ENCODE results near the gene PCCB. TPM values are rescaled to one million over a fixed set of nuclear protein-coding genes. Genes with fewer than 3 reads are reported as not detected.
"Not testable (repeated sequence)": the region's sequence is repeated elsewhere in the genome, so short reads cannot be mapped to it uniquely, and the experiment has no call there.

Gene PCCB
- 29.2 to 31.2 TPM (median 31.1 TPM) in 3 replicates for total RNA-seq

- peaks cover 12% of the 10 kb centered on the region for H3K4me1 Mint-ChIP-seq
- H3K4me3 Mint-ChIP-seq = peak within 1 kb of the TSS; percentile 86
- H3K27ac Mint-ChIP-seq = peak within 1 kb of the TSS; percentile 98
- no peaks in the 10 kb centered on the region for H3K27me3 Mint-ChIP-seq (ENCODE audit: low read depth)
- H3K36me3 Mint-ChIP-seq = no peaks in the 10 kb centered on the region
- peak; percentile 84 to 93 for DNase-seq (ENCODE audit: low spot score in 2 of 2, unreplicated experiment in 2 of 2)
- no peaks in the 10 kb centered on the region for H3K9me3 Mint-ChIP-seq
- peak; percentile 88 for TF ChIP-seq CTCF (IDR thresholded peaks at IDR 0.05; ENCODE audit: unreplicated experiment)
Measured at GRCh38 chr3:136250059-136250902, at the start of gene PCCB. Gene PCCB, plus strand, starts transcription at chr3:136250340. Its CDS starts 36 bp downstream, at chr3:136250376.

- Mint-ChIP-seq H3K27me3 (ENCODE audit: low read depth) (no peaks in the 10 kb centered on the region), H3K4me1 (peaks cover 15% of the 10 kb centered on the region), H3K27ac (peak overlapping the region; percentile 73), H3K9me3 (no peaks in the 10 kb centered on the region), H3K4me3 (no peak overlapping the region), H3K36me3 (no peaks in the 10 kb centered on the region)
- TF ChIP-seq CTCF (IDR thresholded peaks at IDR 0.05; ENCODE audit: unreplicated experiment) = no peak
- no peak for DNase-seq (ENCODE audit: low spot score in 2 of 2, unreplicated experiment in 2 of 2)
Measured at GRCh38 chr3:136207489-136208115, 42.5 kb upstream of the PCCB start.

DNA sequence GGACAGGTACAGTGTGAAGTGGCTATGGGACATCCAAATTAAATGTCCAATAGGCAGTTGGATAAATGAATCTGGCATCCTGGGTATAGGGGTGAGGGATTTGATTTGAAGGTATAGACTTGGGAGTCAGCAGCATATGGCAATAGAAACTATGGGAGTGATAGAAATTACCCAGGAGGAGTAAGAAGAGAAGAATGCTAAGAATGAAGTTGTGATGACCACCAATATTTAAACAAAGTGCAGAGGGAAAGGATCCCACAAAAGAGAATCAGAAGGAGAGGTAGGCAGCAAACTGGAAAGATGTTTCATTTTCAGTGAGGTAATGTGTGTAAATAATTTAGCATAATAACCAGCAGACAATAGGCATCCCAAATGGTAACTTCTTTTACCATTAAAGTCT lies 40.2 kb upstream of the PCCB start:
- H3K4me1 Mint-ChIP-seq = peaks cover 15% of the 10 kb centered on the region
- H3K4me3 Mint-ChIP-seq = no peak overlapping the region
- H3K9me3 Mint-ChIP-seq = no peaks in the 10 kb centered on the region
- H3K27ac Mint-ChIP-seq = no peak overlapping the region
- no peaks in the 10 kb centered on the region for H3K36me3 Mint-ChIP-seq
- no peak for TF ChIP-seq CTCF (IDR thresholded peaks at IDR 0.05; ENCODE audit: unreplicated experiment)
- no peak for DNase-seq (ENCODE audit: low spot score in 2 of 2, unreplicated experiment in 2 of 2)
- H3K27me3 Mint-ChIP-seq (ENCODE audit: low read depth) = no peaks in the 10 kb centered on the region

GRCh38 chr3:136211547-136211946 lies 38.6 kb upstream of the PCCB start:
- no peaks in the 10 kb centered on the region for H3K9me3 Mint-ChIP-seq
- H3K36me3 Mint-ChIP-seq = no peaks in the 10 kb centered on the region
- no peaks in the 10 kb centered on the region for H3K27me3 Mint-ChIP-seq (ENCODE audit: low read depth)
- no peak overlapping the region for H3K4me3 Mint-ChIP-seq
- no peak overlapping the region for H3K27ac Mint-ChIP-seq
- peaks cover 13% of the 10 kb centered on the region for H3K4me1 Mint-ChIP-seq
- no peak for DNase-seq (ENCODE audit: low spot score in 2 of 2, unreplicated experiment in 2 of 2)
- no peak for TF ChIP-seq CTCF (IDR thresholded peaks at IDR 0.05; ENCODE audit: unreplicated experiment)

DNA sequence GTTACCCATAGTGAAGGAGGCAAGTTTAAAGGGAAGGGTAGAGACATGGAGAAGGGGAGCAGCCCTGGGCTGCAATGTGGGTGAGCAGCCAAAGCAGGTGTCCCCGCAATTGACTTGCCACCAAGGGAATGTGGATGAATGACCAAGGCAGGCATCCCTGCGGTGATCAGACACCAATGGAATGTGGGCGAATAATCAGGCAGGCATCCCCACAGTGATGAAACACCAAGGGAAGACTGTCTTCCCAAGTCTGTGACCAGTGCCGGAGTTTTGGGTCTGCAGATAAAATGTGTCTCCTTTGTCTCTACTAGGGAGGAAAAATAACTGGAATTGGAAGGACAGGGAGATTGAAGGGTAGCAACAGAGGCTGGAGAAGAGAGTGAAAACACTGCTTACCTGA lies 27.4 kb upstream of the PCCB start:
- not testable (repeated sequence) for H3K36me3 Mint-ChIP-seq; H3K27ac Mint-ChIP-seq; H3K4me3 Mint-ChIP-seq; H3K27me3 Mint-ChIP-seq (ENCODE audit: low read depth); H3K4me1 Mint-ChIP-seq; DNase-seq (ENCODE audit: low spot score in 2 of 2, unreplicated experiment in 2 of 2)
- peaks cover 24% of the 10 kb centered on the region for H3K9me3 Mint-ChIP-seq

- no peak for DNase-seq (ENCODE audit: low spot score in 2 of 2, unreplicated experiment in 2 of 2)
- H3K27me3 Mint-ChIP-seq (ENCODE audit: low read depth) = no peaks in the 10 kb centered on the region
- H3K36me3 Mint-ChIP-seq = no peaks in the 10 kb centered on the region
- peaks cover 4% of the 10 kb centered on the region for H3K4me1 Mint-ChIP-seq
- TF ChIP-seq CTCF (IDR thresholded peaks at IDR 0.05; ENCODE audit: unreplicated experiment) = no peak
- no peaks in the 10 kb centered on the region for H3K9me3 Mint-ChIP-seq
- no peak overlapping the region for H3K27ac Mint-ChIP-seq
- H3K4me3 Mint-ChIP-seq = no peak overlapping the region
Measured at GRCh38 chr3:136232413-136232812, 17.7 kb upstream of the PCCB start.

Data from mesothelial cell of epicardium (in vitro differentiated cells).